Endothelial cell (in vitro differentiated cells): Measurements from ENCODE around the gene FTCD. TPM values are rescaled to one million over a fixed set of nuclear protein-coding genes. Genes with fewer than 3 reads are reported as not detected.
A peak's percentile ranks its signal among the peaks of the same experiment; 100 is the strongest.

ENCODE experiments used
- DNase-seq: peaks from one replicate; pipeline ENCODE4 v3.0.0; 2021; ENCODE audit warnings: low spot score
- H3K27ac Mint-ChIP-seq: one replicate; pipeline ENCODE4 v1.8.0; 2021; ENCODE audit warnings: mixed read lengths, inconsistent platforms; ENCODE audit not compliant: unreplicated experiment
- H3K27me3 Mint-ChIP-seq: one replicate; pipeline ENCODE4 v1.8.0; 2021; ENCODE audit warnings: mild to moderate bottlenecking, moderate library complexity, mixed read lengths, inconsistent platforms; ENCODE audit not compliant: unreplicated experiment
- H3K36me3 Mint-ChIP-seq: one replicate; pipeline ENCODE4 v1.8.0; 2021; ENCODE audit warnings: mild to moderate bottlenecking, low read depth, mixed read lengths, inconsistent platforms; ENCODE audit not compliant: unreplicated experiment
- H3K4me1 Mint-ChIP-seq: one replicate; pipeline ENCODE4 v1.8.0; 2021; ENCODE audit warnings: mild to moderate bottlenecking, mixed read lengths, inconsistent platforms; ENCODE audit not compliant: unreplicated experiment
- H3K4me3 Mint-ChIP-seq: one replicate; pipeline ENCODE4 v1.8.0; 2021; ENCODE audit warnings: mild to moderate bottlenecking, mixed read lengths, inconsistent platforms; ENCODE audit not compliant: unreplicated experiment
- H3K9me3 Mint-ChIP-seq: one replicate; pipeline ENCODE4 v1.8.0; 2021; ENCODE audit warnings: mixed read lengths, inconsistent platforms; ENCODE audit not compliant: unreplicated experiment
- CTCF ChIP-seq: fragments of 200-600 bp; sonication (generic); IDR thresholded peaks from one replicate; pipeline ENCODE4 v1.5.0; 2021; ENCODE audit warnings: antibody characterized with exemption; ENCODE audit not compliant: unreplicated experiment
- total RNA-seq: library from RNA; stranded (reverse); fragmentation: NEBNext Ultra II Directional; extraction: Animal tissue kit (Norgen Biotek cat#: 25700); gene quantifications from one replicate; pipeline ENCODE4 v1.2.1, GENCODE V29; 2021; ENCODE audit not compliant: unreplicated experiment

Gene FTCD
- total RNA-seq, 1 donor from 2014 or later: 1.5 TPM

GRCh38 chr21:46122237-46122671 is 33.1 kb downstream of the FTCD start:
- Mint-ChIP-seq H3K27me3 (peaks cover 9% of the 10 kb centered on the region), H3K9me3 (no peaks in the 10 kb centered on the region), H3K4me1 (no peaks in the 10 kb centered on the region), H3K27ac (no peak overlapping the region), H3K36me3 (peaks cover 14% of the 10 kb centered on the region), H3K4me3 (no peak overlapping the region)
- no peak for TF ChIP-seq CTCF
- DNase-seq: no peak

GRCh38 chr21:46121286-46122221 is 33.8 kb downstream of the FTCD start:
- peaks cover 18% of the 10 kb centered on the region for H3K36me3 Mint-ChIP-seq
- no peak overlapping the region for H3K4me3 Mint-ChIP-seq
- TF ChIP-seq CTCF: no peak
- H3K27me3 Mint-ChIP-seq: peaks cover 9% of the 10 kb centered on the region
- no peaks in the 10 kb centered on the region for H3K9me3 Mint-ChIP-seq
- H3K4me1 Mint-ChIP-seq: no peaks in the 10 kb centered on the region
- no peak overlapping the region for H3K27ac Mint-ChIP-seq
- DNase-seq: peak; percentile 2

- no peak for TF ChIP-seq CTCF
- Mint-ChIP-seq H3K4me3 (no peak overlapping the region), H3K27me3 (peaks cover 9% of the 10 kb centered on the region), H3K27ac (no peak overlapping the region), H3K36me3 (peaks cover 19% of the 10 kb centered on the region), H3K9me3 (no peaks in the 10 kb centered on the region), H3K4me1 (no peaks in the 10 kb centered on the region)
- no peak for DNase-seq
These were observed 34.8 kb downstream of the FTCD start for GRCh38 chr21:46120301-46121285.

- no peak overlapping the region for H3K4me3 Mint-ChIP-seq
- no peak for TF ChIP-seq CTCF
- H3K4me1 Mint-ChIP-seq: no peaks in the 10 kb centered on the region
- H3K27me3 Mint-ChIP-seq: peaks cover 9% of the 10 kb centered on the region
- peaks cover 27% of the 10 kb centered on the region for H3K36me3 Mint-ChIP-seq
- H3K9me3 Mint-ChIP-seq: no peaks in the 10 kb centered on the region
- DNase-seq: no peak
- H3K27ac Mint-ChIP-seq: no peak overlapping the region
These were observed 35.6 kb downstream of the FTCD start for GRCh38 chr21:46119637-46120271.
